IPS-20b (cell line): ENCODE data around the gene LMAN2.

ENCODE experiments used
- H3K27ac ChIP-seq: one replicate; pipeline ENCODE4 v1.5.1; 2013; ENCODE audit warnings: low read length
- H3K27me3 ChIP-seq: 2 replicates; pipeline ENCODE4 v1.6.1; 2013; ENCODE audit warnings: mild to moderate bottlenecking, low read length, inconsistent platforms; ENCODE audit not compliant: insufficient read depth
- H3K36me3 ChIP-seq: 2 replicates; pipeline ENCODE4 v1.6.1; 2013; ENCODE audit warnings: low read depth, mild to moderate bottlenecking, inconsistent platforms, low read length, moderate library complexity; ENCODE audit not compliant: insufficient read depth
- H3K4me1 ChIP-seq: 2 replicates; pipeline ENCODE4 v1.6.1; 2013; ENCODE audit warnings: mild to moderate bottlenecking, control low read depth, inconsistent platforms, low read length, moderate library complexity; ENCODE audit not compliant: insufficient read depth
- H3K4me3 ChIP-seq: 2 replicates; pipeline ENCODE4 v1.5.1; 2013; ENCODE audit warnings: mild to moderate bottlenecking, low read length, inconsistent platforms
- H3K9ac ChIP-seq: 2 replicates; pipeline ENCODE4 v1.6.1; 2013; ENCODE audit warnings: low read depth, mild to moderate bottlenecking, inconsistent platforms, low read length, moderate library complexity
- H3K9me3 ChIP-seq: 2 replicates; pipeline ENCODE4 v1.6.1; 2013; ENCODE audit warnings: mild to moderate bottlenecking, low read depth, low read length, inconsistent platforms; ENCODE audit not compliant: insufficient read depth

Gene LMAN2

GRCh38 chr5:177336603-177337494 lies 14.6 kb downstream of the LMAN2 start:
- no peak overlapping the region for H3K27ac ChIP-seq

GRCh38 chr5:177336112-177336511 lies 15.4 kb downstream of the LMAN2 start:
- no peaks in the 10 kb centered on the region; the same call in 1 of the 2 replicates for H3K4me1 ChIP-seq
- no peaks in the 10 kb centered on the region for H3K9me3 ChIP-seq
- H3K36me3 ChIP-seq: peaks cover 65% of the 10 kb centered on the region
- no peak overlapping the region for H3K9ac ChIP-seq
- H3K27ac ChIP-seq: no peak overlapping the region
- H3K27me3 ChIP-seq: no peaks in the 10 kb centered on the region
- no peak overlapping the region for H3K4me3 ChIP-seq

More at GRCh38 chr5:177336603-177337494, 14.6 kb downstream of the LMAN2 start:
- no peaks in the 10 kb centered on the region for H3K27me3 ChIP-seq
- H3K9me3 ChIP-seq: no peaks in the 10 kb centered on the region
- no peak overlapping the region for H3K9ac ChIP-seq
- no peaks in the 10 kb centered on the region; the same call in 1 of the 2 replicates for H3K4me1 ChIP-seq
- no peak overlapping the region for H3K4me3 ChIP-seq
- H3K36me3 ChIP-seq: peaks cover 65% of the 10 kb centered on the region

GRCh38 chr5:177335701-177336065 lies 15.8 kb downstream of the LMAN2 start:
- Histone ChIP-seq H3K36me3 (peaks cover 70% of the 10 kb centered on the region), H3K9ac (no peak overlapping the region), H3K4me3 (no peak overlapping the region), H3K4me1 (no peaks in the 10 kb centered on the region; the same call in 1 of the 2 replicates), H3K9me3 (no peaks in the 10 kb centered on the region), H3K27me3 (no peaks in the 10 kb centered on the region), H3K27ac (no peak overlapping the region)

- Histone ChIP-seq H3K9me3 (no peaks in the 10 kb centered on the region), H3K36me3 (peaks cover 76% of the 10 kb centered on the region), H3K9ac (no peak overlapping the region), H3K27me3 (no peaks in the 10 kb centered on the region), H3K4me3 (no peak overlapping the region), H3K4me1 (no peaks in the 10 kb centered on the region; the same call in 1 of the 2 replicates), H3K27ac (no peak overlapping the region)
Measured at GRCh38 chr5:177334781-177335700, 16.4 kb downstream of the LMAN2 start.

- Histone ChIP-seq H3K27me3 (no peaks in the 10 kb centered on the region), H3K4me1 (no peaks in the 10 kb centered on the region), H3K9ac (no peak overlapping the region), H3K4me3 (no peak overlapping the region), H3K27ac (no peak overlapping the region), H3K36me3 (peaks cover 80% of the 10 kb centered on the region), H3K9me3 (no peaks in the 10 kb centered on the region)
Measured at GRCh38 chr5:177334155-177334551, 17.3 kb downstream of the LMAN2 start.

- no peaks in the 10 kb centered on the region for H3K4me1 ChIP-seq
- no peaks in the 10 kb centered on the region for H3K9me3 ChIP-seq
- H3K36me3 ChIP-seq: peaks cover 76% of the 10 kb centered on the region
- H3K9ac ChIP-seq: no peak overlapping the region
- no peak overlapping the region for H3K4me3 ChIP-seq
- H3K27me3 ChIP-seq: no peaks in the 10 kb centered on the region
- no peak overlapping the region for H3K27ac ChIP-seq
Measured at GRCh38 chr5:177333420-177334154, 17.9 kb downstream of the LMAN2 start.

GRCh38 chr5:177332896-177333260 lies 18.6 kb downstream of the LMAN2 start:
- Histone ChIP-seq H3K9ac (no peak overlapping the region), H3K4me1 (no peaks in the 10 kb centered on the region), H3K4me3 (no peak overlapping the region), H3K27me3 (no peaks in the 10 kb centered on the region), H3K27ac (no peak overlapping the region), H3K36me3 (peaks cover 74% of the 10 kb centered on the region), H3K9me3 (no peaks in the 10 kb centered on the region)

- Histone ChIP-seq H3K9ac (no peak overlapping the region), H3K27me3 (no peaks in the 10 kb centered on the region), H3K27ac (no peak overlapping the region), H3K4me3 (no peak overlapping the region), H3K4me1 (no peaks in the 10 kb centered on the region), H3K36me3 (peaks cover 68% of the 10 kb centered on the region), H3K9me3 (no peaks in the 10 kb centered on the region)
Measured at GRCh38 chr5:177332031-177332895, 19.2 kb downstream of the LMAN2 start.

- H3K9ac ChIP-seq: no peak overlapping the region
- no peaks in the 10 kb centered on the region for H3K9me3 ChIP-seq
- H3K27ac ChIP-seq: no peak overlapping the region
- no peak overlapping the region for H3K4me3 ChIP-seq
- H3K36me3 ChIP-seq: peaks cover 61% of the 10 kb centered on the region
- no peaks in the 10 kb centered on the region for H3K27me3 ChIP-seq
- H3K4me1 ChIP-seq: peaks cover 1% of the 10 kb centered on the region; the same call in 1 of the 2 replicates
Measured at GRCh38 chr5:177330991-177331842, 20.3 kb downstream of the LMAN2 start.

GRCh38 chr5:177329883-177330282 lies 21.6 kb downstream of the LMAN2 start:
- Histone ChIP-seq H3K4me3 (no peak overlapping the region), H3K27ac (no peak overlapping the region), H3K36me3 (peaks cover 47% of the 10 kb centered on the region), H3K9me3 (no peaks in the 10 kb centered on the region), H3K27me3 (no peaks in the 10 kb centered on the region), H3K4me1 (peaks cover 13% of the 10 kb centered on the region), H3K9ac (no peak overlapping the region)
